Type B pancreatic cell (in vitro differentiated cells): ENCODE data around the gene GAB2. TPM values are rescaled to one million over a fixed set of nuclear protein-coding genes. Genes with fewer than 3 reads are reported as not detected.

Experiments used
- DNase-seq: peaks from one replicate; pipeline ENCODE4 v3.0.0; 2021; ENCODE audit warnings: mixed read lengths; ENCODE audit not compliant: unreplicated experiment; ENCODE audit errors: extremely low spot score
- H3K27ac Mint-ChIP-seq: 2 replicates; pipeline ENCODE4 v1.8.0; 2021; ENCODE audit warnings: mild to moderate bottlenecking, mixed read lengths
- H3K27me3 Mint-ChIP-seq: 2 replicates; pipeline ENCODE4 v1.8.0; 2021; ENCODE audit warnings: mixed read lengths
- H3K36me3 Mint-ChIP-seq: 2 replicates; pipeline ENCODE4 v1.8.0; 2021; ENCODE audit warnings: mixed read lengths
- H3K4me1 Mint-ChIP-seq: one replicate; pipeline ENCODE4 v1.8.0; 2021; ENCODE audit warnings: mixed read lengths; ENCODE audit not compliant: unreplicated experiment
- H3K4me3 Mint-ChIP-seq: 2 replicates; pipeline ENCODE4 v1.8.0; 2021; ENCODE audit warnings: mild to moderate bottlenecking, mixed read lengths
- H3K9me3 Mint-ChIP-seq: 2 replicates; pipeline ENCODE4 v1.8.0; 2021; ENCODE audit warnings: mixed read lengths
- total RNA-seq: library from RNA; stranded (reverse); gene quantifications from 2 replicates; pipeline ENCODE4 v1.2.1, GENCODE V29; 2021; ENCODE audit warnings: low replicate concordance
- TF ChIP-seq, protein P1 (sequence below): fragments of 200-600 bp; sonication (generic); conservative IDR thresholded peaks from 2 replicates; pipeline ENCODE4 v1.5.0; 2021; ENCODE audit warnings: antibody characterized with exemption, mild to moderate bottlenecking

GAB2 gene
- total RNA-seq, 1 donor from 2014 or later = 23.3 TPM

DNA sequence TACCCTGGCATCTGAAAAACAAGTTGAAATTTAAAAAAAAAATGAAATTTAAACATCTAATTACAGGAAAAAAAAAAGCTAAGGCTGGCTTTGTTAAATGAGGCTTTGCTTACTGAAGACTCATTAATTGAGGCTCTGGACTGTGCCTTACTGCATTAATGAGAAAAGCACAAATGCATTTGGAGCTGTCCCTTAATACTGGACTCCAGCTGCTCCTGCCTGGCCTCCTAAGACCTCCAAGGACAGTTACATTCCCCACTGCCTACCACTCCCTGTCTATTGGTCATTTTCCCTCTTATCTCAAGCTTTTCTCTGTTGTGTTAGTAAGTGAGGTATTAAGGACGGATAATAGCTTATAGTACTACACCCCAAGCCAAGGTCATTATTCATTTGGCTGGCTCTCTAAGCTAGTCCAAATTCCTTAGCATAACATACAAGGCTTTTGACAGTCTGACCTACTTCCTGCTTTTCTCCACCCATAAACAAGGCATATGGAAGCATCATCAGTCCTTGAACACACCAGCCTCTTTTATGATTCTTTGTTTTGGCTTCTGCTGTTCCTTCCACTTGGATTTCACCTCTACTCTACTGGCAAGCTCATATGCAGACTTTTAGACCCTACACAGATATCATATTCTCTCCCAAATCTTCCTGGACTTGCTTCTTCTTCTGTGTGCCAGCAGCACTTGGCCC, 166.4 kb downstream of the GAB2 start:
- Mint-ChIP-seq H3K27me3 (no peaks in the 10 kb centered on the region), H3K9me3 (no peaks in the 10 kb centered on the region), H3K4me1 (peaks cover 1% of the 10 kb centered on the region), H3K4me3 (no peak overlapping the region), H3K36me3 (peaks cover 29% of the 10 kb centered on the region), H3K27ac (no peak overlapping the region)
- no peak for DNase-seq
- TF ChIP-seq, protein P1, sequence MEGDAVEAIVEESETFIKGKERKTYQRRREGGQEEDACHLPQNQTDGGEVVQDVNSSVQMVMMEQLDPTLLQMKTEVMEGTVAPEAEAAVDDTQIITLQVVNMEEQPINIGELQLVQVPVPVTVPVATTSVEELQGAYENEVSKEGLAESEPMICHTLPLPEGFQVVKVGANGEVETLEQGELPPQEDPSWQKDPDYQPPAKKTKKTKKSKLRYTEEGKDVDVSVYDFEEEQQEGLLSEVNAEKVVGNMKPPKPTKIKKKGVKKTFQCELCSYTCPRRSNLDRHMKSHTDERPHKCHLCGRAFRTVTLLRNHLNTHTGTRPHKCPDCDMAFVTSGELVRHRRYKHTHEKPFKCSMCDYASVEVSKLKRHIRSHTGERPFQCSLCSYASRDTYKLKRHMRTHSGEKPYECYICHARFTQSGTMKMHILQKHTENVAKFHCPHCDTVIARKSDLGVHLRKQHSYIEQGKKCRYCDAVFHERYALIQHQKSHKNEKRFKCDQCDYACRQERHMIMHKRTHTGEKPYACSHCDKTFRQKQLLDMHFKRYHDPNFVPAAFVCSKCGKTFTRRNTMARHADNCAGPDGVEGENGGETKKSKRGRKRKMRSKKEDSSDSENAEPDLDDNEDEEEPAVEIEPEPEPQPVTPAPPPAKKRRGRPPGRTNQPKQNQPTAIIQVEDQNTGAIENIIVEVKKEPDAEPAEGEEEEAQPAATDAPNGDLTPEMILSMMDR = no peak

DNA sequence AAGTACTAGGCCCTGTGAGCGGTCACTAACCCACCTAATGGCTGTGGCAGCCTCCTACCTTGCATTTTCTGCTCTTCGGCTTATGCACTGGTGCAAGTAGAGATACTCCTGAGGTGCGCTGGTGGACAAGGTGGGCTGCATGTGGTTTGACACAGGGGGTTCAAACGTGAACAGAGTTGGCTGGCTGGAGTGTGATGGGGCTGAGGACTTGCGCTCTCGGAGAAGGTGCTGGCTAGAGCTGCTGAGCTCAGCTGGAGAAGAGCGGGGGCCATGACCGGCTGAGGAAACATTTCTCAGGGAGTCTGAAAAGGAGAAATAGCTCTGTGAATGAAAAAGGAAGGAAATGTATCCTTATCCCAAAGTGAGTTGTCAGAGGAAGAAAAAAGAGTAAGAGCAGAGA, 167.5 kb downstream of the GAB2 start:
- no peak overlapping the region for H3K4me3 Mint-ChIP-seq
- no peaks in the 10 kb centered on the region for H3K4me1 Mint-ChIP-seq
- H3K9me3 Mint-ChIP-seq = no peaks in the 10 kb centered on the region
- H3K36me3 Mint-ChIP-seq = peaks cover 31% of the 10 kb centered on the region
- no peak for DNase-seq
- TF ChIP-seq, protein P1 = no peak
- H3K27ac Mint-ChIP-seq = no peak overlapping the region
- H3K27me3 Mint-ChIP-seq = no peaks in the 10 kb centered on the region

DNA sequence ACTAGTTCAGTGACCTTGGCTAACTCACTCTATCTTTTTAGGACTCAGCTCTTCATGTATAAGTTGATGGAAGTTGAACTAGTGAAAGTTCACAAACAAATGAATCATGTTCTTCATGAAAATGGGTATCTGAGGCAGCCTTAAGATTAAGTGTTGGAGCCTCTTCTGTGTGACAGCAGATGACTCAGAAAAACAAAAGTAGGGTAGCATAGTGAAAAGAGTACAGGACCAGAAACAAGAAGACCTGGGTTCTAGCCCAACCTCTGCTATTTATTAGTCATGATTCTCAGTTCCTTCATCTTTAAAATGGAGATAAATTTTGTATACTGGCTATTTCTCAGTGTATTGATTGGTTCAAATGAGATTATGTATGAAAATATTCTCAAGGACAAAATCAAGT, 168.7 kb downstream of the GAB2 start:
- TF ChIP-seq, protein P1 = no peak
- Mint-ChIP-seq H3K4me1 (no peaks in the 10 kb centered on the region), H3K4me3 (no peak overlapping the region)

DNA sequence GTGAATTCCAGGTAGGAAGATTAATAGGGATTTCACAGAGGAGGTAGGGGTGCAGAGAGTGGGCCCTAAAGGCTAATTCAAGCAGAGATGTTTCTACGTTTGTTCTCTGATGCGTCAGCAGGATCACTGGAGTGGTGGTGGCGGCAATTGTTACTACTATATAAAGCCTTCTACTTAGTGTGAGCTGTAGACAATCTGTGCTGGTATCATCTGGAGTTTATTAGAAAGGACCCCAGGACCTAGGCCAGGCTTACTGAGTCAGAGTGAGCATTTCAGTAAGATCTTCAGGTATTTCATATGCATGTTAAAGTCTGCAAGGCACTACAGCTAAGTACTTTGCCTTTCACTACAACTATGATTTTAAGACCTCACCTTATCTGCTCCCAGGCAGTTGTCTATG, 169.4 kb downstream of the GAB2 start:
- no peak overlapping the region for H3K27ac Mint-ChIP-seq
- no peaks in the 10 kb centered on the region for H3K27me3 Mint-ChIP-seq
- no peak overlapping the region for H3K4me3 Mint-ChIP-seq
- no peaks in the 10 kb centered on the region for H3K9me3 Mint-ChIP-seq
- DNase-seq = no peak
- no peaks in the 10 kb centered on the region for H3K4me1 Mint-ChIP-seq
- TF ChIP-seq, protein P1 = no peak
- H3K36me3 Mint-ChIP-seq = peaks cover 36% of the 10 kb centered on the region

More for the DNA sequence above, 168.7 kb downstream of the GAB2 start:
- H3K27me3 Mint-ChIP-seq = no peaks in the 10 kb centered on the region
- H3K36me3 Mint-ChIP-seq = peaks cover 40% of the 10 kb centered on the region
- no peaks in the 10 kb centered on the region for H3K9me3 Mint-ChIP-seq
- no peak for DNase-seq
- H3K27ac Mint-ChIP-seq = no peak overlapping the region

DNA sequence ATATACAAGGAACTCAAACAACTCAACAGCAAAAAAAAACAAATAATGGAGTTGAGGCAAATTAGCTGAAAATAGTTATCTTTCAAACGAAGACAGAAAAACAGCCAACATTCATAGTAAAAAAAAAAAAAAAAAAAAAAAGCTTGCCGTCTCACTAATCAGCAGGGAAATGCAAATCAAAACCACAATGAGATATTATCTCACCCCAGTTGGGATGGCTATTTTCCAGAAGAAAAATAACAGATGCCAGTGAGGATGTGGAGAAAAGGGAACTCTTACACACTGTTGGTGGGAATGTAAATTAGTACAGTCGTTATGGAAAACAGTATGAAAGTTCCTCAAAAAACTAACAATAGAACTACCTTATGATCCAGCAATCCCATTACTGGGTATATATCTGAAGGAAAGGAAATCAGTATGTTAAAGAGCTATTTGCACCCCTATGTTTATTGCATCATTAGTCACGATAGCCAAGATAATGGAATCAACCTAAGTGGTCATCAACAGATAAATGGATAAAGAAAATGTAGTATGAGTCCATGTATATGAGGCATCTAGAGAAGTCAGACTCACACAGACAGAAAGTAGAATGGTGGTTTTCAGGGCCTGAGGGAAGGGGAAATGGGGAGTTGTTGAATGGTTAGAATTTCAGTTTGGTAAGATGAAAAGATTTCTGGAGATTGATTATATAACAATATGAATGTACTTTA, 172.9 kb downstream of the GAB2 start:
- TF ChIP-seq, protein P1 = no peak
- peaks cover 10% of the 10 kb centered on the region for H3K9me3 Mint-ChIP-seq
- DNase-seq = no peak
- H3K27me3 Mint-ChIP-seq = no peaks in the 10 kb centered on the region
- no peaks in the 10 kb centered on the region for H3K4me1 Mint-ChIP-seq
- peaks cover 50% of the 10 kb centered on the region for H3K36me3 Mint-ChIP-seq
- no peak overlapping the region for H3K4me3 Mint-ChIP-seq
- H3K27ac Mint-ChIP-seq = no peak overlapping the region
